IPS DF 6.9 (cell line): Measurements from ENCODE around the gene IL36G.
"Not testable (repeated sequence)": the region's sequence is repeated elsewhere in the genome, so short reads cannot be mapped to it uniquely, and the experiment has no call there.

ENCODE experiments used
- DNase-seq: peaks from one replicate; pipeline ENCODE4 v3.0.0-alpha.2; 2013; ENCODE audit warnings: low read depth, low spot score
- H3K27ac ChIP-seq: one replicate; pipeline ENCODE4 v1.5.1; 2013; ENCODE audit warnings: low read length, control low read depth
- H3K27me3 ChIP-seq: 2 replicates; pipeline ENCODE4 v1.6.1; 2013; ENCODE audit warnings: mild to moderate bottlenecking, low read length; ENCODE audit not compliant: control insufficient read depth, insufficient read depth
- H3K36me3 ChIP-seq: 2 replicates; pipeline ENCODE4 v1.6.1; 2013; ENCODE audit warnings: low read length; ENCODE audit not compliant: control insufficient read depth, insufficient read depth
- H3K4me1 ChIP-seq: 2 replicates; pipeline ENCODE4 v1.6.1; 2013; ENCODE audit warnings: low read length; ENCODE audit not compliant: control insufficient read depth, insufficient read depth
- H3K4me3 ChIP-seq: 2 replicates; pipeline ENCODE4 v1.5.1; 2013; ENCODE audit warnings: mild to moderate bottlenecking, low read length
- H3K9me3 ChIP-seq: 2 replicates; pipeline ENCODE4 v1.6.1; 2013; ENCODE audit warnings: low read length, inconsistent platforms; ENCODE audit not compliant: control insufficient read depth, insufficient read depth
- WGBS: extraction: QIAGEN DNeasy Blood & Tissue Kit; methylation state at CpG from one replicate; pipeline ENCODE4 v1.1.7; 2013; ENCODE audit warnings: mixed read lengths, missing lambda C conversion rate; ENCODE audit not compliant: insufficient read length, insufficient coverage; 5-methylcytosine and 5-hydroxymethylcytosine counted together

The IL36G gene

DNA sequence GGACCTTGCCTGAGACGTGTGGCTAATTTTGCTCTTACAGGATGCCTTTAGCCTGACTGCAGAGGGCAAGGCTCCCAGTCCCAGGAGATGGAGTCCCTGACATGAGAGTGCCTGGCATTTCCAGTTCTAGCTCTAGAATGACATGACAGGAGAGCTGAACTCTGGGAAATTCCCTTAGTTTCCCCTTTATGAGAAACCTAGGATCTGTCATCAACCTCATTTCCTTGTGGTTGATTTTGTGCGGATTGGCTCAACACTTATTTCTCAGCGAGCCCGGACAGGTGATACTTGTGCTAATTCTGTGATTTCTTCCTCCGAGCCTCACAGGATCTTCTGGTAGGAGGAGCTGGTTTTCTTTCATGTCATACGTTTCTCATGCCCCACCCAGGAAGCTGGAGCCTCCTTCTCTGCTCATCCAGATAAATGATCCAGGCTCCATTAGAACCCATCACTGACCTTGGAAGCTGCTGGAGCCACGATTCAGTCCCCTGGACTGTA lies at the start of gene IL36G:
IL36G (plus strand) TSS at position 448 of the 498 bp plus-strand sequence. CDS start 633 bp downstream, outside the sequence.
- H3K4me1 ChIP-seq, result no peaks in the 10 kb centered on the region
- no peaks in the 10 kb centered on the region for H3K36me3 ChIP-seq
- DNase-seq, result no peak
- no peaks in the 10 kb centered on the region for H3K27me3 ChIP-seq
- H3K4me3 ChIP-seq, result no peak within 1 kb of the TSS
- no peaks in the 10 kb centered on the region for H3K9me3 ChIP-seq
- H3K27ac ChIP-seq, result no peak within 1 kb of the TSS
- WGBS, result no CpG with 5 or more reads among the region's 7 CpGs

DNA sequence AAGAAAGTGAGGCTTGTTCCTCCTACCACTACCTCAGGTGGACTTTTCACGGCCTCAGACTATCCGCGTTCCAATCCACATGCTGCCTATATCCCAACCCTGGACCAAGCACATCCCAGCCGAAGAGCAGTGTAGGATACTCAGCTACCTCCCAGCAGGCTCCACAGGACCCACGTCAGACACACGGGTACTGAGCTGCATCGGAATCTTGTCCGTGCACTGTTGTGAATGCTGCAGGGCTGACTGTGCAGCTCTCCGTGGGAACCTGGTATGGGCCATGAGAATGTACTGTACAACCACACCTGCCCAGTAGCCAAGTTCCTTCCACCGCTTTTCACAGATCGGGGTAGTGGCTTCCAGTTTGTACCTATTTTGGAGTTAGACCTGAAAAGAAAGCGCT lies 44.5 kb upstream of the IL36G start:
- no peak overlapping the region for H3K4me3 ChIP-seq
- no peak overlapping the region for H3K27ac ChIP-seq
- WGBS, result no CpG with 5 or more reads among the region's 12 CpGs
- H3K9me3 ChIP-seq, result no peaks in the 10 kb centered on the region
- no peaks in the 10 kb centered on the region for H3K27me3 ChIP-seq
- no peaks in the 10 kb centered on the region for H3K36me3 ChIP-seq
- DNase-seq, result no peak
- 0 out of 2 replicates have a peak, but pooled peaks cover 1% of the 10 kb centered on the region for H3K4me1 ChIP-seq

DNA sequence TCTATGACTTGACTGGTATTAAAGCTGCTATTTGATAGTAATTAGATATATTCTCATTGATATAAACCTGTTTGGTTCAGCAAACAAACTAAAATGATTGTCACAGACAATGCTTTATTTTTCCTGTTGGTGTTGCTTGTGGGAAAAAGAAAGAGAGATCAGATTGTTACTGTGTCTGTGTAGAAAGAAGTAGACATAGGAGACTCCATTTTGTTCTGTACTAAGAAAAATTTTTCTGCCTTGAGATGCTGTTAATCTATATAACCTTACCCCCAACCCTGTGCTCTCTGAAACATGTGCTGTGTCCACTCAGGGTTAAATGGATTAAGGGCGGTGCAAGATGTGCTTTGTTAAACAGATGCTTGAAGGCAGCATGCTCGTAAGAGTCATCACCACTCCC lies 43.7 kb upstream of the IL36G start:
- H3K9me3 ChIP-seq, result not testable (repeated sequence)
- no CpG with 5 or more reads among the region's 2 CpGs for WGBS

DNA sequence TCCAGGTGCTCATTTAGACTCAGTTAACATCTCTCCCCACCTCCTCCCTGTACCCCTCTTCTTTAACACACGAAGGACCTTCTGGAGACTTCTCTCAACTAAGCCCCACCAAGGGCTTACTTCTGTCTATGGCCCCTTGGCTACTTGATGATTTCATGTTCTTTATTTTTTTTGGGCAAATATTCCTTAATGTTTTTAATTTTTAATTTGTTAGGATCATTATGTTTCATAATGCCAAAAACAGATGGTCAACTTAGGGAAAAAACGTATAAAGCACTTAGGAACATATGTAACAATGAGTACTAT lies 40.9 kb upstream of the IL36G start:
- no peaks in the 10 kb centered on the region for H3K9me3 ChIP-seq
- no peak for DNase-seq

More for the DNA sequence above, 43.7 kb upstream of the IL36G start:
- H3K4me3 ChIP-seq, H3K27ac ChIP-seq, H3K27me3 ChIP-seq, DNase-seq, H3K4me1 ChIP-seq, H3K36me3 ChIP-seq: not testable (repeated sequence)

DNA sequence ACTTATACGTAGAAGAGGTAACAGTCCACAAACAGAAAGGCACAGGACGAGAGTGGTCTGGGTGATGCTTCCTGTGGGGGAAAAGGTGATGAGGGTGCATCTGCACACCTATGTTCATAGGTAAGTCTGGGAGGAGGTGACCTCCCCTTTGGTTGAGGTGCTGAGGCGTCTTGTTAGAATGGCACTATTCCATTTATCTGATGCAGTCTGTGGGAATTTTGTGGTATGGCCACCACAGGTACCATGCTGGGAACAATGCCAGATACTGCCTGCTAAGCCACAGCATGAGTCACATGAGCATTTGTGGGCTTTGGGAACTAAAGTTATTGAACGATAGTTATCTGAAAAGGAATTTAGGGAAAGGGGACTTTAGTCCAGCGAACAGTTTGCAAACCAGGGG lies 38.9 kb upstream of the IL36G start:
- Histone ChIP-seq H3K4me3 (no peak overlapping the region), H3K4me1 (no peaks in the 10 kb centered on the region), H3K27me3 (no peaks in the 10 kb centered on the region), H3K27ac (no peak overlapping the region), H3K9me3 (no peaks in the 10 kb centered on the region), H3K36me3 (no peaks in the 10 kb centered on the region)
- no peak for DNase-seq
- WGBS, result no CpG with 5 or more reads among the region's 5 CpGs

More for the DNA sequence above, 40.9 kb upstream of the IL36G start:
- Histone ChIP-seq H3K27ac (no peak overlapping the region), H3K36me3 (no peaks in the 10 kb centered on the region), H3K4me3 (no peak overlapping the region), H3K27me3 (no peaks in the 10 kb centered on the region), H3K4me1 (0 out of 2 replicates have a peak, but pooled peaks cover 1% of the 10 kb centered on the region)
- no CpG with 5 or more reads among the region's 2 CpGs for WGBS

DNA sequence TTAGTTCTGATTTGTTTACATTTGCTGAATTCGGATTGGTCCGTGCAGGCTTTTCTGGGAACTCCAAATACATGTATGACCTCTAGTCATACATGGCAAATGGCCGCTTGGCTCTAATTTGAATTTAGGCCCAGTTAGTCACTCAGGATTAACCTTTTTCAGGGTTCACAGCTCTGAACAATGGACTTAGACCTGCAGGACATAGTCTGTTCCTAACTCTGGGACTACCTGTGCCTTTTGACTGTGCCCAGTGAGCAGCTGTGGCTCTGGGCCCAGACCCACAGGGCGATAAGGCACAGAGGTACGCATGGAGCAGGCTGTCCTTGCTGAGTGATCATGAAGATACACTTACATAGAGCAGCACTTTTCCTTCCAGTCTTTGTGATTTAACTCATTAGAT lies 38.4 kb upstream of the IL36G start:
- H3K27me3 ChIP-seq, result no peaks in the 10 kb centered on the region
- H3K36me3 ChIP-seq, result no peaks in the 10 kb centered on the region
- no peak for DNase-seq
- H3K4me1 ChIP-seq, result no peaks in the 10 kb centered on the region
- no peak overlapping the region for H3K27ac ChIP-seq
- no CpG with 5 or more reads among the region's 5 CpGs for WGBS
- no peaks in the 10 kb centered on the region for H3K9me3 ChIP-seq
- H3K4me3 ChIP-seq, result no peak overlapping the region

DNA sequence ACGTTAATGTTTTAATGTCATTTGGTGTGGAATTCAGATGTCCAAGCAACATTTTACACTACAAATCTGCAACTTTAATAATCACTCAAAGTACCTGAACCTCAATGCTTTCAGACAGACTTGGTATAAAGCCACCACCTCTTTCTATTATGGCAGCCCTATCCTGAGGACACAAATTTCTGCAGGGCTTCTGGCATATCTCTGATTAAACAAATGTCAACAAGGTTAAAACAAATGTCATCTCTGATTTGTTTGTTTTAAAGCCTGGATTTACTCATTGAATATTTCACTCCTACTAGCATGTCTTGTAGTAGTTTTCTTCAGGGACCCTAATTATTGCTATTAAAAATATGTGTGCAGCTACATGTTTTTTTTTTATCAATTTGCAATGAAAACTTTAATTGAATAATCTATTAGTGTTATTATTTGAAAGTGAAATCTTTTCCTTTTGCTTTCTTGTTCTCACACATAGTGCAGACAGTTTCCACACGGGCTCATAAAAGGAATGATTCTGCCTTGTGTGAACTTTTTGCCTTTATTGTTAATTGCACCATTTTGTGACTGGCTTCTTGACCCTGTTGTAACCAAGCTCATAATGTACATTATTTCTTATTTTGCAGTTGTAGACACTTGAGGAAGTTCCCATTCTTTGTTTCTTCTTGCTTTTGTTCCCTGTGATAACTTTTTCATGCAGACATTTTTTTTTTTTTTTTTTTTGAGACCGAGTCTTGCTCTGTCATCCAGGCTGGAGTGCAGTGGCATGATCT lies 36.8 kb upstream of the IL36G start:
- Histone ChIP-seq H3K4me1 (no peaks in the 10 kb centered on the region), H3K27me3 (no peaks in the 10 kb centered on the region), H3K4me3 (no peak overlapping the region), H3K27ac (no peak overlapping the region), H3K9me3 (no peaks in the 10 kb centered on the region; the same call in 1 of the 2 replicates), H3K36me3 (no peaks in the 10 kb centered on the region)
- WGBS, result no CpG with 5 or more reads among the region's 3 CpGs
- no peak for DNase-seq

DNA sequence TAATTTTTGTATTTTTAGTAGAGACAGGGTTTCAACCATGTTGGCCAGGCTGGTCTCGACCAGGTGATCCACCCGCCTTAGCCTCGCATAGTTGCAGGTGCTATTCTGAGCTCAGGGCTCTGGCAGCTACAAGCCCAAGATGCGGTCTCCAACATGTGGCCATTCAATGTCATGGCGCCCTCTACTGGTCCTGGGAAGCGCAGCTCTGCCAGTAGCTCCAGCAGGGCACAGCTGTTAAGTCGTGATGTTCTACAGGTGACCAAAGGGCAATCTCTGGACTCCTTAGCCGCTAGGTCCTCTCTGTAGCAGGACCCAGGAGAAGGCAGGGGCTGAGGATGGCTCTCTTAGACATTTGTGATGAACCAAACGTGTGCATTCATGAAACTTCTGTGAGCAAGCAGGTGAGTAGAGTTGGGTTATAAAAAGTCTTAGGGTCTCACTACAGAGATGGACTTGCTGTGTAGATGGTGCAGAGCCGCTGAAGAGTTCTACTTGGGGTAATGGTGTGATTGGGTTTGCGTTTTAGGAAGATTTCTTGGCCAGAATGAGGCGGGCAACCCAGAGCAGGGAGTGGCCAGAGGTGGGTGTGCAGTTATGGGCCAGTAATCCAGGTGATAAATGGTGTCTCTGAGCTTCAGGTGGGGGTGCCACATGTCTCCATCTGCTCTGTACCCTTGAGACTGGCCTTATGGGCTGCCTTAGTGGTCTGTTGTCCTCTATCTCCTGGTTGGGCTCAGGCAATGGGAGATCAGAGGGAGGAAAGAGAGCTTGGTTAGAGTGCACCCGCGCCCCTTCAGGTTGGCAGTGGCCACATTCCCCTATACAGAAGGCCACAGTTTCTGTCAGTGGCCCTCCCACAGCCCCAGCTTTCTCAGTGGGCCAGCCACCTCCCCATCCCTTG lies 35.8 kb upstream of the IL36G start:
- H3K27ac ChIP-seq, result no peak overlapping the region
- H3K9me3 ChIP-seq, result no peaks in the 10 kb centered on the region; the same call in 1 of the 2 replicates
- no peaks in the 10 kb centered on the region for H3K27me3 ChIP-seq
- H3K4me3 ChIP-seq, result no peak overlapping the region
- H3K4me1 ChIP-seq, result no peaks in the 10 kb centered on the region
- no peaks in the 10 kb centered on the region for H3K36me3 ChIP-seq
- peak; percentile 71 for DNase-seq
- WGBS, result no CpG with 5 or more reads among the region's 14 CpGs

DNA sequence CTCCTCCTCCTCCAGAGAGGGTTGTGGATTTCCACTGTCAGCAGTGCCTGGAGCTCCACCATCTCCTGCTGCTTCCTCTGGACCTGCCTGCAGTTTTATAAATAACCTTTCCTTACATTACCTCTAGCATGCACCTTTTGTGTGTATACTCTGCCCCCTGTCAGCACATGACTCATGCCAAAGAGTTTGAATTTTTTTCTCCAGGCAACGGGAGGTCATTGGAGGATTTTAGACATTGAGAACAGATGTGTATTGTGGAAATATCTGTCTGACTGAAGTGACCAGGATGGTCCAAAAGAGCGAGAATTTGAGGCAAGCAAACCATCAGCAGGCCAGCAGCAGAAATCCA lies 35.2 kb upstream of the IL36G start:
- Histone ChIP-seq H3K36me3 (no peaks in the 10 kb centered on the region), H3K27me3 (no peaks in the 10 kb centered on the region), H3K9me3 (no peaks in the 10 kb centered on the region; the same call in 1 of the 2 replicates), H3K27ac (no peak overlapping the region), H3K4me3 (no peak overlapping the region), H3K4me1 (no peaks in the 10 kb centered on the region)
- DNase-seq, result no peak
- WGBS, result no CpG with 5 or more reads among the region's 2 CpGs

DNA sequence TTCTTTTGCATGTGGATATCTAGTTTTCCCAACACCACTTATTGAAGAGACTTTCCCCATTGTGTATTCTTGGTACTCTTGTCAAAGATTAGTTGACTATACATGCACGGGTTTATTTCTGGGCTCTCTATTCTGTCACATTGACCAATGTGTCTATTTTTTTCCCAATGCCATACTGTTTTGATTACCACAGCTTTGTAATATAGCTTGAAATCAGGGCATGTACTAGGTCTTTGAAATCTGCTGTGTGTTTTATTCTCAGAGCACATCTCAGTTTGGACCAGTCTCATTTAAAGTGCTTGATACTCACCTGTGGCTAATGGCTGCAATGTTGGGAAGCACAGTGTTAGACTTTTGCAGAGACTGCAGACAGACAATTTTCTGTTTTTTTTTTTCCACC lies 32.8 kb upstream of the IL36G start:
- WGBS, result no CpG with 5 or more reads among the region's 1 CpG
- H3K27ac ChIP-seq, result no peak overlapping the region
- DNase-seq, result no peak
- H3K9me3 ChIP-seq, result no peaks in the 10 kb centered on the region; the same call in 1 of the 2 replicates
- no peaks in the 10 kb centered on the region for H3K36me3 ChIP-seq
- no peaks in the 10 kb centered on the region for H3K4me1 ChIP-seq
- H3K4me3 ChIP-seq, result no peak overlapping the region
- H3K27me3 ChIP-seq, result no peaks in the 10 kb centered on the region
